ENCODE data around the gene HEPACAM.

The HEPACAM gene

GRCh38 chr11:124946735-124947141, 10.9 kb upstream of the HEPACAM start:
- H3K27ac ChIP-seq (ENCODE audit: low read depth, low read length) = no peak overlapping the region
- no peak overlapping the region for H3K23ac ChIP-seq (ENCODE audit: low read length)
- H4K91ac ChIP-seq (ENCODE audit: low read depth, low read length) = no peak overlapping the region
- no peak overlapping the region for H3K18ac ChIP-seq (ENCODE audit: low read length)
- no peak overlapping the region for H3K4ac ChIP-seq (ENCODE audit: low read depth, low read length)
- no peaks in the 10 kb centered on the region for H3K79me2 ChIP-seq (ENCODE audit: control insufficient read depth, insufficient read depth, low read length, poor library complexity)
- no peak overlapping the region for H2BK5ac ChIP-seq (ENCODE audit: low read depth, low read length, poor library complexity)
- no peaks in the 10 kb centered on the region for H3K9me3 ChIP-seq (ENCODE audit: insufficient read depth, low read depth, low read length)
- H2BK12ac ChIP-seq (ENCODE audit: low read length) = no peak overlapping the region
- no peak overlapping the region for H3K4me3 ChIP-seq (ENCODE audit: low read depth, low read length)
- no peak overlapping the region for H2AFZ ChIP-seq (ENCODE audit: insufficient read depth, low read length, poor library complexity)
- H3K9ac ChIP-seq (ENCODE audit: low read length) = no peak overlapping the region
- no CpG with 5 or more reads among the region's 2 CpGs for WGBS (ENCODE audit: extremely low coverage, insufficient coverage, insufficient read length)
- H3K79me1 ChIP-seq (ENCODE audit: low read length) = no peaks in the 10 kb centered on the region
- no peak overlapping the region for H2AK5ac ChIP-seq (ENCODE audit: low read length)
- H2BK120ac ChIP-seq (ENCODE audit: insufficient read depth, low read length, poor library complexity) = no peak overlapping the region
- peak in 1 of 2 donors; percentile 3 for DNase-seq
- no peak overlapping the region for H4K8ac ChIP-seq (ENCODE audit: low read depth, low read length)
- no peaks in the 10 kb centered on the region for H3K27me3 ChIP-seq (ENCODE audit: insufficient read depth, low read length)
- no peaks in the 10 kb centered on the region for H3K36me3 ChIP-seq (ENCODE audit: control insufficient read depth in 1 of 2, insufficient read depth in 2 of 2, low read length in 2 of 2)
- no peak overlapping the region for H4K12ac ChIP-seq (ENCODE audit: low read depth, low read length)
- peaks cover 0 to 3% of the 10 kb centered on the region in 2 experiments for H3K4me1 ChIP-seq (ENCODE audit: control insufficient read depth in 1 of 2, insufficient read depth in 2 of 2, low read length in 2 of 2)
- H3K4me2 ChIP-seq (ENCODE audit: low read length) = no peak overlapping the region
- no peak overlapping the region for H3K14ac ChIP-seq (ENCODE audit: low read length)

DNA sequence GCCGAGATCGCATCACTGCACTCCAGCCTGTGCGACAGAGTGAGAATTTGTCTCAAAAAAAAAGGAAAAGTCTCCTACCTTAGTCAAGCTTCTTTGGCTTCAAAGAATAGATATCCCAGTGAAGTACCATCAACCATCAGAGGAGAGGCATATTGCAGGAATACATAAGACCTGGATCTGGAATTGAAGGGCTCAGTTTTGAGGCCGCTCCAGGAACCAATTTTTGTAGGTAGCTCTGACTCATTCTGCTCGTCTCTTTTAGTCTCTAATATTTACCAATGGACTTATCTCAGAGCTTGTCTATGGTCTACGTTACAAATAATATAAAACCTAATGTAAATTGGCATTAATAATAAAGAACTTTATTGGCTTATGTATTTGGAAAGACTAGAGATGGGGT, 10.0 kb upstream of the HEPACAM start:
- Histone ChIP-seq H3K4me1 (ENCODE audit: control insufficient read depth in 1 of 2, insufficient read depth in 2 of 2, low read length in 2 of 2) (peaks cover 0 to 3% of the 10 kb centered on the region in 2 experiments), H4K8ac (ENCODE audit: low read depth, low read length) (no peak overlapping the region), H3K9me3 (ENCODE audit: insufficient read depth, low read depth, low read length) (no peaks in the 10 kb centered on the region)

GRCh38 chr11:124944565-124944964, 8.7 kb upstream of the HEPACAM start:
- H3K9ac ChIP-seq (ENCODE audit: low read length) = no peak overlapping the region

More for the DNA sequence above, 10.0 kb upstream of the HEPACAM start:
- no peak overlapping the region for H2AFZ ChIP-seq (ENCODE audit: insufficient read depth, low read length, poor library complexity)
- no peak overlapping the region for H2BK120ac ChIP-seq (ENCODE audit: insufficient read depth, low read length, poor library complexity)
- no peaks in the 10 kb centered on the region for H3K79me2 ChIP-seq (ENCODE audit: control insufficient read depth, insufficient read depth, low read length, poor library complexity)
- no peak overlapping the region for H3K9ac ChIP-seq (ENCODE audit: low read length)
- no peak overlapping the region for H2AK5ac ChIP-seq (ENCODE audit: low read length)
- H3K36me3 ChIP-seq (ENCODE audit: control insufficient read depth in 1 of 2, insufficient read depth in 2 of 2, low read length in 2 of 2) = no peaks in the 10 kb centered on the region
- no peak overlapping the region for H3K4me3 ChIP-seq (ENCODE audit: low read depth, low read length)
- no peak overlapping the region for H3K14ac ChIP-seq (ENCODE audit: low read length)
- H2BK5ac ChIP-seq (ENCODE audit: low read depth, low read length, poor library complexity) = no peak overlapping the region
- H3K18ac ChIP-seq (ENCODE audit: low read length) = no peak overlapping the region
- WGBS (ENCODE audit: extremely low coverage, insufficient coverage, insufficient read length) = no CpG with 5 or more reads among the region's 6 CpGs
- no peak for DNase-seq
- no peak overlapping the region for H3K23ac ChIP-seq (ENCODE audit: low read length)
- no peak overlapping the region for H2BK12ac ChIP-seq (ENCODE audit: low read length)
- H3K27ac ChIP-seq (ENCODE audit: low read depth, low read length) = no peak overlapping the region
- no peak overlapping the region for H4K12ac ChIP-seq (ENCODE audit: low read depth, low read length)
- H4K91ac ChIP-seq (ENCODE audit: low read depth, low read length) = no peak overlapping the region
- no peaks in the 10 kb centered on the region for H3K27me3 ChIP-seq (ENCODE audit: insufficient read depth, low read length)
- no peak overlapping the region for H3K4me2 ChIP-seq (ENCODE audit: low read length)
- H3K4ac ChIP-seq (ENCODE audit: low read depth, low read length) = no peak overlapping the region
- H3K79me1 ChIP-seq (ENCODE audit: low read length) = no peaks in the 10 kb centered on the region

DNA sequence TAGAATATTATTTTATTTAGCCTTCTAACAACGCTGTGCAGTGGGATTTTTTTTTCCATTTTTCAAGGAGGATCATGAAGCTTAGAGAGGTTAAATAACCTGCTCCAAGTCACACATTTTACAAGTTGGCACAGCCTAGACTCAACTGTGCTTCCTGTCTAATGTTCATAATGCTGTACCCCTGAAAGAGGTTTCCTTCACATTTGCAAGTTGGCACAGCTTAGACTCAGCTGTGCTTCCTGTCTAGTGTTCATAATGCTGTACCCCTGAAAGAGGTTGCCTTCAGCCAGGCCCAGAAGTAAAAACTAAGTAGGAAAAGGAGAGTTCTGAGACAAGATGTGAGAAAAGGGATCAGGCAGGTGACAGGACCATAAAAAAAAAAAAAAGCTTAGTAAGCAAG, 7.9 kb upstream of the HEPACAM start:
- no peak overlapping the region for H2AK5ac ChIP-seq (ENCODE audit: low read length)
- no CpG with 5 or more reads among the region's 1 CpG for WGBS (ENCODE audit: extremely low coverage, insufficient coverage, insufficient read length)
- no peak overlapping the region for H3K4me3 ChIP-seq (ENCODE audit: low read depth, low read length)
- no peak overlapping the region for H2BK5ac ChIP-seq (ENCODE audit: low read depth, low read length, poor library complexity)
- H4K12ac ChIP-seq (ENCODE audit: low read depth, low read length) = no peak overlapping the region
- DNase-seq = no peak
- H2BK120ac ChIP-seq (ENCODE audit: insufficient read depth, low read length, poor library complexity) = no peak overlapping the region
- H3K79me2 ChIP-seq (ENCODE audit: control insufficient read depth, insufficient read depth, low read length, poor library complexity) = no peaks in the 10 kb centered on the region
- H3K14ac ChIP-seq (ENCODE audit: low read length) = no peak overlapping the region
- H3K36me3 ChIP-seq (ENCODE audit: control insufficient read depth in 1 of 2, insufficient read depth in 2 of 2, low read length in 2 of 2) = no peaks in the 10 kb centered on the region
- H2AFZ ChIP-seq (ENCODE audit: insufficient read depth, low read length, poor library complexity) = no peak overlapping the region
- H4K8ac ChIP-seq (ENCODE audit: low read depth, low read length) = no peak overlapping the region
- H3K4me1 ChIP-seq (ENCODE audit: control insufficient read depth in 1 of 2, insufficient read depth in 2 of 2, low read length in 2 of 2) = peaks cover 3% of the 10 kb centered on the region in 2 experiments
- no peaks in the 10 kb centered on the region for H3K27me3 ChIP-seq (ENCODE audit: insufficient read depth, low read length)
- H3K23ac ChIP-seq (ENCODE audit: low read length) = no peak overlapping the region
- H3K9me3 ChIP-seq (ENCODE audit: insufficient read depth, low read depth, low read length) = no peaks in the 10 kb centered on the region
- H3K27ac ChIP-seq (ENCODE audit: low read depth, low read length) = no peak overlapping the region
- H3K4ac ChIP-seq (ENCODE audit: low read depth, low read length) = no peak overlapping the region
- no peaks in the 10 kb centered on the region for H3K79me1 ChIP-seq (ENCODE audit: low read length)
- H3K4me2 ChIP-seq (ENCODE audit: low read length) = no peak overlapping the region
- no peak overlapping the region for H3K18ac ChIP-seq (ENCODE audit: low read length)
- H3K9ac ChIP-seq (ENCODE audit: low read length) = no peak overlapping the region
- H4K91ac ChIP-seq (ENCODE audit: low read depth, low read length) = no peak overlapping the region
- no peak overlapping the region for H2BK12ac ChIP-seq (ENCODE audit: low read length)

More at GRCh38 chr11:124944565-124944964, 8.7 kb upstream of the HEPACAM start:
- no peak overlapping the region for H2BK12ac ChIP-seq (ENCODE audit: low read length)
- no peak overlapping the region for H3K23ac ChIP-seq (ENCODE audit: low read length)
- H4K91ac ChIP-seq (ENCODE audit: low read depth, low read length) = no peak overlapping the region
- H3K79me1 ChIP-seq (ENCODE audit: low read length) = no peaks in the 10 kb centered on the region
- no CpG with 5 or more reads among the region's 3 CpGs for WGBS (ENCODE audit: extremely low coverage, insufficient coverage, insufficient read length)
- H4K8ac ChIP-seq (ENCODE audit: low read depth, low read length) = no peak overlapping the region
- no peaks in the 10 kb centered on the region for H3K36me3 ChIP-seq (ENCODE audit: control insufficient read depth in 1 of 2, insufficient read depth in 2 of 2, low read length in 2 of 2)
- no peak overlapping the region for H2AFZ ChIP-seq (ENCODE audit: insufficient read depth, low read length, poor library complexity)
- H3K4me3 ChIP-seq (ENCODE audit: low read depth, low read length) = no peak overlapping the region
- H3K27me3 ChIP-seq (ENCODE audit: insufficient read depth, low read length) = no peaks in the 10 kb centered on the region
- H2BK120ac ChIP-seq (ENCODE audit: insufficient read depth, low read length, poor library complexity) = no peak overlapping the region
- H3K14ac ChIP-seq (ENCODE audit: low read length) = no peak overlapping the region
- H4K12ac ChIP-seq (ENCODE audit: low read depth, low read length) = no peak overlapping the region
- H3K4me2 ChIP-seq (ENCODE audit: low read length) = no peak overlapping the region
- no peak for DNase-seq
- H2BK5ac ChIP-seq (ENCODE audit: low read depth, low read length, poor library complexity) = no peak overlapping the region
- no peaks in the 10 kb centered on the region for H3K9me3 ChIP-seq (ENCODE audit: insufficient read depth, low read depth, low read length)
- H3K4me1 ChIP-seq (ENCODE audit: control insufficient read depth in 1 of 2, insufficient read depth in 2 of 2, low read length in 2 of 2) = peaks cover 0 to 3% of the 10 kb centered on the region in 2 experiments
- H3K27ac ChIP-seq (ENCODE audit: low read depth, low read length) = no peak overlapping the region
- no peaks in the 10 kb centered on the region for H3K79me2 ChIP-seq (ENCODE audit: control insufficient read depth, insufficient read depth, low read length, poor library complexity)
- H2AK5ac ChIP-seq (ENCODE audit: low read length) = no peak overlapping the region
- no peak overlapping the region for H3K18ac ChIP-seq (ENCODE audit: low read length)
- H3K4ac ChIP-seq (ENCODE audit: low read depth, low read length) = no peak overlapping the region

All from trophoblast cell (in vitro differentiated cells and primary cell).